Measurements from ENCODE around the gene ANKZF1. TPM values are rescaled to one million over a fixed set of nuclear protein-coding genes. Genes with fewer than 3 reads are reported as not detected.
A peak's percentile ranks its signal among the peaks of the same experiment; 100 is the strongest.

ANKZF1 gene
- total RNA-seq, 3 donors from 2014 or later (not counting 1 experiment from before 2014, with no cell fraction given): 100 to 148 (median 117) TPM

DNA sequence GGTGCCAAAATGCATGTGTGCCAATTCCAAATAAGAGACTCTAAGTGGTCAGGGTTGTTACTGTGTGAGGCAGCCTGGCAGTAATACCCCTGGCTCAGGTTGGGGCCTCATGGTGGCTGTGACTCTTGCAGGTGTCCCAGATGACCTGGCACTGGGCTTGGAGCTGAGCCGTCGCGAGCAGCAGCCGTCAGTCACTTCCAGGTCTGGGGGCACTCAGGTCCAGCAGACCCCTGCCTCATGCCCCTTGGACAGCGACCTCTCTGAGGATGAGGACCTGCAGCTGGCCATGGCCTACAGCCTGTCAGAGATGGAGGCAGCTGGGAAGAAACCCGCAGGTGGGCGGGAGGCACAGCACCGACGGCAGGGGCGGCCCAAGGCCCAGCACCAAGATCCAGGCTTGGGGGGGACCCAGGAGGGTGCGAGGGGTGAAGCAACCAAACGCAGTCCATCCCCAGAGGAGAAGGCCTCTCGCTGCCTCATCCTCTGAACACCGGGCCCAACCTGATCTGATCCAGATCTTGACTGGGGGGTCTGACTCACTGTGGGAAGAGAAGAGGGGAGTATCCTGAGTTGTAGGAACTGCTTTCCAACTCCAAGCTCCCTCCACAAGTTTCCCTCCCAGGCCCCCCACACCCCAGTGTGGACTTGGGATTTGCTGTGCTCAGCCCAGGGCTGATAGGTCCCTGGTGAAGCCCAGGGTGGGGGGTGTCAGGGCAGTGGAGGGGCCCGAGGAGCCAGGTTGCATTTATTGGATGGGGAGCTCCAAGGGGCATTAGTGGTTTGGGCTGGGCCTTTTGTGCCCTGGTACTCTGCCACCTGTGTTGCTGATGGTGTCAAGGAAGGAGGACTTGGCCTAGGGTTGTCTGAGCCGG, 55.1 kb downstream of the ANKZF1 start:
- TF ChIP-seq CTCF (IDR thresholded peaks at IDR 0.05): no peak
- Mint-ChIP-seq H3K27me3 (ENCODE audit: low read depth in 2 of 2) (no peaks in the 10 kb centered on the region), H3K9me3 (no peaks in the 10 kb centered on the region), H3K4me3 (no peak overlapping the region), H3K27ac (no peak overlapping the region), H3K4me1 (peaks cover 13 to 24% of the 10 kb centered on the region in 2 donors), H3K36me3 (no peaks in the 10 kb centered on the region)
- Histone ChIP-seq H3K36me3 (ENCODE audit: control insufficient read depth, insufficient read depth, low read length) (peaks cover 50% of the 10 kb centered on the region), H3K9me3 (ENCODE audit: control insufficient read depth, insufficient read depth, low read length) (no peaks in the 10 kb centered on the region), H3K27me3 (ENCODE audit: control insufficient read depth, insufficient read depth, low read length) (no peaks in the 10 kb centered on the region), H3K4me1 (ENCODE audit: control insufficient read depth, insufficient read depth, low read length) (peaks cover 10% of the 10 kb centered on the region), H3K4me3 (ENCODE audit: low read length) (no peak overlapping the region), H3K27ac (ENCODE audit: low read length) (no peak overlapping the region)
- WGBS (ENCODE audit: insufficient coverage): 98% methylated on average over 16 of the region's 16 CpGs
- DNase-seq: no peak
- intact Hi-C loops (cut with micrococcal nuclease): no loop called here
- ATAC-seq: no peak

GRCh38 chr2:219285373-219285735, 55.7 kb downstream of the ANKZF1 start:
- Histone ChIP-seq H3K36me3 (ENCODE audit: control insufficient read depth, insufficient read depth, low read length) (peaks cover 50% of the 10 kb centered on the region), H3K9me3 (ENCODE audit: control insufficient read depth, insufficient read depth, low read length) (no peaks in the 10 kb centered on the region), H3K27me3 (ENCODE audit: control insufficient read depth, insufficient read depth, low read length) (no peaks in the 10 kb centered on the region), H3K4me1 (ENCODE audit: control insufficient read depth, insufficient read depth, low read length) (peaks cover 4% of the 10 kb centered on the region), H3K27ac (ENCODE audit: low read length) (no peak overlapping the region), H3K4me3 (ENCODE audit: low read length) (no peak overlapping the region)
- no peak for TF ChIP-seq CTCF (IDR thresholded peaks at IDR 0.05)
- no peaks in the 10 kb centered on the region for H3K36me3 Mint-ChIP-seq
- H3K9me3 Mint-ChIP-seq: no peaks in the 10 kb centered on the region
- H3K4me3 Mint-ChIP-seq: no peak overlapping the region
- no peak for ATAC-seq
- peaks cover 7 to 18% of the 10 kb centered on the region in 2 donors for H3K4me1 Mint-ChIP-seq
- no peak overlapping the region for H3K27ac Mint-ChIP-seq
- no peaks in the 10 kb centered on the region for H3K27me3 Mint-ChIP-seq (ENCODE audit: low read depth in 2 of 2)
- intact Hi-C loops (cut with micrococcal nuclease): no loop called here
- no peak for DNase-seq
- 97% methylated on average over 12 of the region's 12 CpGs for WGBS (ENCODE audit: insufficient coverage)

DNA sequence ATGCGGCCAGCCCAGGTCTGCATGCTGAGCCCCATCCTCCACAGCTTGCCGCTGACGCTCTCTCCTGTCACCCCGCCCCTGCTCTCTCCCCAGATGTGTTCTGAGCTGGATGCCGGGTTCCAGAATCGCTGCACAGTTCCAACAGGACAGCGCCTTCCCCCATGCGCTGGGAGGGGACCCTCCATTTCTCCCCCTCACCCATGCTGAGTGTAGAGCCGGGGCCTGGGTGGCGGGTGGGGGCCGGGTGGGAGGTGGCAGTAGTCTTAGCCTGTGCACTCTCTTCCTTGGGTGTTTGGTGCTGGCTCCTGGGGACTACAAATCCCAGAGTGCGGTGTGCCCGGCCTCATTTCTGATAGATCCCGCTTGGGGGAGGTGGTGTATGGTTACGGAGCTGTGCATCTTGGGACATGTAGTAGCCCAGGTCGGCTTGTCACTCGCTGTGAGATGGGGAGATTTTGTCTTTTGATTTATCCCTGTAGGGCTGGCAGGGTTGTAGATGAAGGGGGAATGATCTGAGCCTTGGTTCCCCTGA, 56.4 kb downstream of the ANKZF1 start:
- no peak overlapping the region for H3K27ac ChIP-seq (ENCODE audit: low read length)
- Mint-ChIP-seq H3K4me3 (no peak overlapping the region), H3K9me3 (no peaks in the 10 kb centered on the region), H3K27ac (peak overlapping the region; percentile 68 to 72), H3K36me3 (no peaks in the 10 kb centered on the region), H3K27me3 (ENCODE audit: low read depth in 2 of 2) (no peaks in the 10 kb centered on the region), H3K4me1 (peaks cover 5 to 12% of the 10 kb centered on the region in 2 donors)
- WGBS (ENCODE audit: insufficient coverage): 97% methylated on average over 15 of the region's 17 CpGs
- peaks cover 44% of the 10 kb centered on the region for H3K36me3 ChIP-seq (ENCODE audit: control insufficient read depth, insufficient read depth, low read length)
- H3K9me3 ChIP-seq (ENCODE audit: control insufficient read depth, insufficient read depth, low read length): no peaks in the 10 kb centered on the region
- H3K4me3 ChIP-seq (ENCODE audit: low read length): no peak overlapping the region
- H3K4me1 ChIP-seq (ENCODE audit: control insufficient read depth, insufficient read depth, low read length): no peaks in the 10 kb centered on the region
- no peak for TF ChIP-seq CTCF (IDR thresholded peaks at IDR 0.05)
- no peak for ATAC-seq
- H3K27me3 ChIP-seq (ENCODE audit: control insufficient read depth, insufficient read depth, low read length): no peaks in the 10 kb centered on the region
- DNase-seq: no peak
- intact Hi-C loops (cut with micrococcal nuclease): no loop called here

Other genes starting within 250 kb of the ANKZF1 start
- not detected for gene FEV, start 244.6 kb upstream of the ANKZF1 start, total RNA-seq
- not detected for gene CRYBA2, start 236.4 kb upstream of the ANKZF1 start, total RNA-seq
- not detected for gene CFAP65, start 188.3 kb upstream of the ANKZF1 start, total RNA-seq
- not detected for gene IHH, start 168.9 kb upstream of the ANKZF1 start, total RNA-seq
- gene NHEJ1, start 69.0 kb upstream of the ANKZF1 start, total RNA-seq: 10 to 100 TPM in 2 of 3 donors, 1 to 10 TPM in 1; 9.9 to 12.7 (median 11.0) TPM
- 1 to 10 TPM in 1 of 3 donors, under 1 TPM in 2; 0.48 to 1.1 (median 0.89) TPM for gene SLC23A3, start 59.8 kb upstream of the ANKZF1 start, total RNA-seq
- 10 to 100 TPM; 64.4 to 72.4 (median 64.8) TPM for gene CNPPD1, start 52.9 kb upstream of the ANKZF1 start, total RNA-seq
- 10 to 100 TPM; 77.0 to 81.9 (median 79.0) TPM for gene RETREG2, start 51.5 kb upstream of the ANKZF1 start, total RNA-seq
- 10 to 100 TPM; 67.6 to 84.0 (median 83.4) TPM for gene ZFAND2B, start 23.0 kb upstream of the ANKZF1 start, total RNA-seq
- 1 to 10 TPM in 2 of 3 donors, under 1 TPM in 1; 0.93 to 3.4 (median 1.9) TPM for gene ABCB6, start 10.8 kb upstream of the ANKZF1 start, total RNA-seq
- 100 to 1,000 TPM in 2 of 3 donors, 10 to 100 TPM in 1; 98.1 to 110 (median 108) TPM for gene ATG9A, start 170 bp upstream of the ANKZF1 start, total RNA-seq
- gene GLB1L, start 15.6 kb downstream of the ANKZF1 start, total RNA-seq: 1 to 10 TPM; 4.3 to 7.7 (median 4.5) TPM
- 10 to 100 TPM; 28.7 to 32.5 (median 32.4) TPM for gene STK16, start 15.7 kb downstream of the ANKZF1 start, total RNA-seq
- not detected for gene TUBA4B, start 23.4 kb downstream of the ANKZF1 start, total RNA-seq
- 100 to 1,000 TPM; 145 to 188 (median 146) TPM for gene TUBA4A, start 24.1 kb downstream of the ANKZF1 start, total RNA-seq
- gene DNAJB2, start 49.6 kb downstream of the ANKZF1 start, total RNA-seq: 100 to 1,000 TPM in 1 of 3 donors, 10 to 100 TPM in 2; 70.3 to 108 (median 98.3) TPM
- gene PTPRN, start 79.6 kb downstream of the ANKZF1 start, total RNA-seq: under 1 TPM in 2 of 3 donors, not detected in 1; 0.23 to 0.35 TPM
- not detected for gene RESP18, start 102.9 kb downstream of the ANKZF1 start, total RNA-seq
- 100 to 1,000 TPM in 2 of 3 donors, 10 to 100 TPM in 1; 97.8 to 112 (median 103) TPM for gene DNPEP, start 158.1 kb downstream of the ANKZF1 start, total RNA-seq
- gene DES, start 188.6 kb downstream of the ANKZF1 start, total RNA-seq: not detected
- gene SPEG, start 205.0 kb downstream of the ANKZF1 start, total RNA-seq: 1 to 10 TPM in 2 of 3 donors, under 1 TPM in 1; 0.35 to 1.5 (median 1.2) TPM